GM19035 (cell line): ENCODE results near the gene KANK4.

Experiments used
- ATAC-seq: cut with Tn5 transposase; IDR thresholded peaks from one replicate; pipeline ENCODE4 v1.9.1; 2021; ENCODE audit not compliant: unreplicated experiment

Gene KANK4

GRCh38 chr1:62337706-62338631 is 18.7 kb upstream of the KANK4 start:
- ATAC-seq, result no peak

DNA sequence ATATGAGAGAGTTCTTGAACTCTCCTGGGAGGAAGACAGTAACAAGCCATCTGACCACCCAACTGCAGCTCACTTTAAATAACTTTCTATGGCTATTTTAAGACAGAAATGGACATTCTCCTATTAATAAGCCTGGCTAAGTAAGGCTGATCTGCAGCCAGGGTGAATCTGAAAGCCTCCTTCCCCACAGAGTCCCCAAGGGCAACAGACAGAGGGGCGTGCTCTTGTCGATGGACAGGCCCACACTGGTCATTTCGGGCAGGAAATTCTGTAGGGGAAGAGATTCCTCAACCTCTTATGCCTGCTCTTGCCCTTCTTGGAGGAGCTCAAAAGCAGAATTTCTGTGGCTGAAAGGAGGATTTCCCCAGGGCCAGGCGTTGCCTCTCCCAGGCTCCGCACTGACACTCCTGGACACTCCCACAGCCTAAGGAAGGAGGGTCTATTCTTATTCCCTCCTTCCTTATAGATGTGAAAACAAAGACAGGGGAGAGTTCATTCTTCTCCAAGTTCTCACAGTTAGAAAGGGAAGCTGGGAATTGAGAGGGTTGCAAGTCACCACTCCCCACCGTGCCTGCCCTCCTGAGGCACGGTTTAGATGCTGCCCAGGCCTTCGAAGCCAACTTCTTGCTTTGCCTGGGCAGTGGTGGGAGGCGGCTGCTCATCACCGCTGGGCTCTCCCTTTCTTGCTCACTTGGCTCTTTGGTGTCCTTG is 17.9 kb upstream of the KANK4 start:
- ATAC-seq, result no peak

DNA sequence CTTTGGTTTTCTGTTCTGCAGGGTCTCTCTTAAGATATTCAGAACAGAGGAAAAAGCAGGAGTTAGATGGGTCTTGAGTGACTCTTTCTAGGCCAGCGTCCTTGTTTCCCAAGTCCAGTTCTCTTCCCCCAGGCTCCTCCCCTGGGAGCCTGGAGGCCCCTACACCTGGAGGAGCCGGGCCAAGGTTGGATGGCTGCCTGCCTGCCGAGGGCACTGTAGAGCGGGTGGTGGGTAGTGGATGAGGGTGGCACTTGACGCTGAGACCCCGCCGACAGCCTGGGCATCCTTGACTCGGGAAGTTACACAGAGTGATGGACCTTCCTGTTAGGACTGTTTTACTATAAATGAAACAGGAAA is 17.4 kb upstream of the KANK4 start:
- ATAC-seq, result no peak

DNA sequence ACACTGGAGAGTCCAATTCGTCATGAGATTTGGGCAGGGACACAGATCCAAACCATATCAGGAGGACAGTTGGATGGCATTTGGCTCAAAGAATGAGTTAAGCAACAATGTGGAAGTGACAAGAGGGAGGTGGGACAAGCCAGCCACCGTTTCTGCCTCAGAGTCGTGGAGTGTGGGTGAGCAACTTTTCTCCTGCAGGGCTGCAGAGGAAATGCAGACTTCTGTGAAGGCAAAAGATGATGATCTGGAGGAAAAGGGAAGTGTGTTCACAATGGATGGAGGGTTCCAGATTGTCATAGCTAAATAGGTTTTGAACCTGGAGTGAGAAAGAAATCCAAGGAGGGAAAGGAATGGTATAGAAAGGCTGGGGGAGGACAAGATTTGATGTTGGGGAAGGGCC is 16.4 kb upstream of the KANK4 start:
- ATAC-seq, result no peak

DNA sequence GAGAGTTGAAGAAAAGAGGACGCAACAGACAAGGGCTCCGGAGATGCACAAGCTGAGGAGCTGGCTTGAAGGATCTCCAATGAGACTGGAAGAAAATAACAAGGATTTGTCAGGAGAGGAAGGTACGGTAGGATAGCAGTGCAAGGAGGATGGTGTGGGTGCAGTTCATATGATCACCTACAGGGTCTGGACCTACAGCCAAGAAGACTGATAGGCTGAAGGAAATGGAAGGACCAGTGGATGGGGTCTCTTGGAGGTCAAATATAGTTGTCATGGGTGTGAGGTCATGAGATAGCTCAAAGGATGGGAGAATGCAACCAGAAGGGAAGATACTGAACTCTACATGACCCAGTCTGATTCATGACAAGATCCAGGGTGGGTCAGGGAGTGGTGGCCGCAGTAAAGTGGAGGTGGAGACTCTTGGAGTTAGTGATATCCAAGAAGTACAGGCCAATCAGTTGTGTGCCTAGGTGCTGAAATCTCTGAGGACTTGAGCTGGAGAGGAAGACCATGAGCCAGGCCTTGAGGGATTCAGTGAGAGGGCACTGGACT is 15.3 kb upstream of the KANK4 start:
- no peak for ATAC-seq

DNA sequence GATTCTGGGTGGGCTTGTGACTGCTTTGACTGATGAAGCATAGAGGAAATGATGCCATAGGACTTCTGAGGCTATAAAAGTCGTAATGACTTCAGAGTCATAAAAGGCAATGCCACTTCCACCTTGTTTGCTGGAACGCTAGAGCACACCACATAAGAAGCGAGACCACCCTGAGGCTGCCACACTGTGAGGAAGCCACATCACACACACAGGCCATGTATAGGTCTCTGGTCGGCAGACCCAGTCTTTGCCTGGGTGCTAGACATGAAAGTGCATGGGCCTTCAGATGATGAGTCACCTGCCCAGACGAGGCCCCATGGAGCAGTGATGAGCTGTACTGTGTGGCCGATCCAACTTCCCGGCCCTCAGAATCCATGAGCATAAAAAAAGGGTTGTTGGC is 14.2 kb upstream of the KANK4 start:
- ATAC-seq, result no peak

DNA sequence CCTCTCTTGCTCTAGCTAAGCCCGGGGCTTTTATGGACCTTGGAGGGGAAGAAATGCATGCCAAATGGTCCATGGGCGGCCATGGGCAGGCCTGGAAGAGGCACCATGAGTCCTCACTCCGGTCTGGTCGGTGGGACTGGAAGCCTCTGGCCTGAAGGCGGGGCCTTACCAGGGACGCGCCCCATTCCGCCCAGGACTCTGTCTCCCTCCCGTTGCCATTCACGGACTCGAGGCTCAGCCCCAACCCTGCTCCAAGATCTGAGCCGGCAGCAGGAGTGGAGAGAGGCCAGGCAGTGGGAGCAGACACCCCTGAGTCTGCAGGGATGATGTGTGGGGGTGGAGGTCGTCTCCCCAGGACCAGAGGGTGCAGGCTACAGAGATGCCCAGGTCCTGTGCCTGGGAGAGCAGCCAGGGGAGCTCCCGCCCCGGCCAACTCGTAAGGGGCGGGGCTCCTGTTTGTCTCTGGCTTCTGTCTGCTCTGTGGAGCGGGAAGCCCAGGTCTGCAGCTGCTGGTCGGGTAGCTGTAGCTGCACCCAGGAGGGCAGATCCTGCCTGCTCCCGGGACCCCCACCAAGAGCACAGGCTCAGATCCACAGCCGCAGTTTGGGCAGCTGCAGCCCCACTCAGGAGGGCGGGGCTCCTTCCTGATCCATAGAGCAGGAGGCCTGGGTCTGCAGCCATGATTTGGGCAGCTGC is 8.3 kb upstream of the KANK4 start:
- no peak for ATAC-seq

- ATAC-seq, result no peak
Measured at GRCh38 chr1:62325681-62326080, 6.4 kb upstream of the KANK4 start.

GRCh38 chr1:62325081-62325480 is 5.8 kb upstream of the KANK4 start:
- no peak for ATAC-seq

GRCh38 chr1:62321446-62321845 is 2.2 kb upstream of the KANK4 start:
- ATAC-seq, result no peak

DNA sequence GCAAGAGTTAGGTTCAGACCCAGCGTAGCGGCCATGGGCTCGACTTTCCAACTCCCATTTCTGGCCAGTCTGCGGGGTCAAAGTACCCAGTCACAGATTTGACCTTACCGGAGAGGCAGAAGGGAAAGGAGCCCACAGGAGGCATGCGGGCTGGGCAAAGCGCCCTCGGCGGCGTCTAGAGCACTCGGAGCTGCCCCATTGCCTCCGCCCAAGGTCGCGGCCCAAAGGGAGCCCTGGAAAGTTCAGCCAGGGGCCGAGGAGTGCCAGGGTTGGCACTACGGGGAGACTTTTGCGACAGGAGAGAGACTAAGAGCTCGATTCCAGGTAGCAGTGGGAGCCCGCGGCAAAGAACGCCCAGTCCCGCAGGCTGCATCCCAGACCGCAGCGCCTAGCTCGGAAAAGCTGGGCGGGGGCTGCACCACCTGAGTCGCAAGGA is 896 bp downstream of the KANK4 start:
- ATAC-seq, result no peak

- no peak for ATAC-seq
Measured at GRCh38 chr1:62317021-62317768, 2.0 kb downstream of the KANK4 start.

- no peak for ATAC-seq
Measured at GRCh38 chr1:62316135-62316534, 3.1 kb downstream of the KANK4 start.

GRCh38 chr1:62315387-62315786 is 3.8 kb downstream of the KANK4 start:
- ATAC-seq, result no peak

GRCh38 chr1:62314454-62315350 is 4.5 kb downstream of the KANK4 start:
- ATAC-seq, result no peak

DNA sequence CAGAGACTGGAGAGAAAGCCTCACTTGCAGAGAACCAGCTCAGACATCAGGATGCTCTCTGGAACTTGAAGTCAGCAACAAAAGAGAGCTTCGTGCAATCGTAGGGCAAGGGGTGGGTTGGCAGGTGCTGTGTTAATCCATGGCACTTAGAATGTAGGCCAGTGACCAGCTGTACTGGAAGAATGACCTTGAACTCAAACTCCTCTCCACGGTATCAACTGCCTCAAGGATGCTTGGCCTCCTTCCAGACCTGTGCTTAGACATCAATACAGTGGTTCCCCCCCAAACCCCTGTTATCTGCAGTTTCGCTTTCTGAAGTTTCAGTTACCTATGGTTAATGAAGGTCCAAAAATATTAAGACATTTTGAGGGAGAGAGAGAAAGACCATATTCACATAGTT is 6.5 kb downstream of the KANK4 start:
- ATAC-seq, result no peak

DNA sequence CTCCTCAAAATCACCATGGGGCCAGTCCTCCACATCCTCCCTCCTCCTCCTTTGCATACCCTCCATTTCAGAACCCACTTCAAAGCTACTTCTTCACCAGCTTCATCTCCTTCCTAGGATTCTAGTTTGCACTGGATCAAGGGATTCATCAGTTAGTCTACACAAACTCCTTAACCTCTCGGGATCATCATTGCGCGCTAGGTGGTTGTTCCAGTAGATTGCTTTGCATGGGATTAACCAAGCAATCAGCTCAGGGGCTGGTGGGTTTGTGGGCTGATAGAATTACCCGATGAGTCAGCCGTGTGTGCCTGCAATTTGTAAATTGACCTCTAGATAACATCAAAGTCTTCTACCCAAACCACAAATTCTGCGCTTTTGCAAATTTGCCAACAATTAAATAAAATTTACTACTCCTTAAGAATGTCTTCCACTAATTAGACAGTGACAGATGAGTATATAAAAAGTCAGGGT is 7.7 kb downstream of the KANK4 start:
- no peak for ATAC-seq

DNA sequence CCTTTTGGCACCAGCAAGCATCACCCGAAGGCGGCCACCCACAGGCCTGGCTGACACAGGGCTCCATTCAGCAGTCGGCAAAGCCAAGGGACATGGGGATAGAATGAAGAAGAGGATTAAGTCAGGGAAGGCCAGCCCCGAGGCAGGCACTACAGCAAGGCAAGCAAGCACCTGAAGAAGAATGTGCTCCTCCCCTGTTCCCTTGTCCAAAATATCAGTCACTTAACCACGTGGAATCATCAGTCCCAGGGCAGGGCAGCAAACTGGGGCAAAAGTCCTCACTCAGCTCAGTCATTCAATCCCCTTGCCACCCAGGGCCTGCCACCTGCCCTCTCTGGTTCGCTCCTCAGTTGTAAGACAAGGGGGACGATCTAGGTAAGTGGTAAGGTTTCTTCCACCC is 9.3 kb downstream of the KANK4 start:
- no peak for ATAC-seq

- ATAC-seq, result no peak
Measured at GRCh38 chr1:62308606-62309005, 10.6 kb downstream of the KANK4 start.
